ENCODE data around the gene TRIM67.

DNA sequence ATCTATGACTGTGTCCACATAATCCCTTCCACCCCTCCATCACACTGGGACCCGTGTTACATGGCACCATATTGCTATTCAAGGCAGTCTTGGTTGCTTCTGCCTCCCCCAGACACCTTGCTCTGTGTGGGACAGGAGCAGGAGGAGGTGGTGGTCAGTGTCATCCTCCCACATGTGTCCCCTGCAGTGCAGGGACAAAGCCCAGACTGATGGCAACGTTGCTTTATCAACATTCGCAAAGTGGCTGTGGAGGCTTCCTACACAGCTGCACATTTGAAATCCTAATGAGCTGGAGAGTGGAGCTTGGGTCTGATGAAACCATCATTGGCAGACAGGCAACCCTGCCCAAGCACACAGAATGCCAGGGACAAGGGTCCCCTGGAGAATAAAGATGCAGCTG, 26.2 kb downstream of the TRIM67 start:
- TF ChIP-seq ZBTB17 (CRISPR knock-in tag; IDR thresholded peaks at IDR 0.05) (no peak), EP300 (IDR thresholded peaks at IDR 0.05; ENCODE audit: low read length) (no peak), EZH2 (IDR thresholded peaks at IDR 0.05; ENCODE audit: borderline replicate concordance, low read depth, low read length) (no peak), NCOR1 (IDR thresholded peaks at IDR 0.05) (no peak), MIER1 (IDR thresholded peaks at IDR 0.05; ENCODE audit: low read depth) (no peak), POLR2A (conservative IDR thresholded peaks at IDR 0.05) (no peak), POLR2AphosphoS5 (IDR thresholded peaks at IDR 0.05; ENCODE audit: control insufficient read depth, insufficient read depth, low read depth, low read length) (no peak), CBFB (CRISPR knock-in tag; IDR thresholded peaks at IDR 0.05) (no peak), ZNF12 (CRISPR knock-in tag; IDR thresholded peaks at IDR 0.05) (no peak), ZFX (CRISPR knock-in tag; IDR thresholded peaks at IDR 0.05) (no peak), EHMT2 (IDR thresholded peaks at IDR 0.05) (no peak)
- TF ChIP-seq, protein P1, sequence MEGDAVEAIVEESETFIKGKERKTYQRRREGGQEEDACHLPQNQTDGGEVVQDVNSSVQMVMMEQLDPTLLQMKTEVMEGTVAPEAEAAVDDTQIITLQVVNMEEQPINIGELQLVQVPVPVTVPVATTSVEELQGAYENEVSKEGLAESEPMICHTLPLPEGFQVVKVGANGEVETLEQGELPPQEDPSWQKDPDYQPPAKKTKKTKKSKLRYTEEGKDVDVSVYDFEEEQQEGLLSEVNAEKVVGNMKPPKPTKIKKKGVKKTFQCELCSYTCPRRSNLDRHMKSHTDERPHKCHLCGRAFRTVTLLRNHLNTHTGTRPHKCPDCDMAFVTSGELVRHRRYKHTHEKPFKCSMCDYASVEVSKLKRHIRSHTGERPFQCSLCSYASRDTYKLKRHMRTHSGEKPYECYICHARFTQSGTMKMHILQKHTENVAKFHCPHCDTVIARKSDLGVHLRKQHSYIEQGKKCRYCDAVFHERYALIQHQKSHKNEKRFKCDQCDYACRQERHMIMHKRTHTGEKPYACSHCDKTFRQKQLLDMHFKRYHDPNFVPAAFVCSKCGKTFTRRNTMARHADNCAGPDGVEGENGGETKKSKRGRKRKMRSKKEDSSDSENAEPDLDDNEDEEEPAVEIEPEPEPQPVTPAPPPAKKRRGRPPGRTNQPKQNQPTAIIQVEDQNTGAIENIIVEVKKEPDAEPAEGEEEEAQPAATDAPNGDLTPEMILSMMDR (IDR thresholded peaks at IDR 0.05 in 2 of 3, conservative IDR thresholded peaks at IDR 0.05 in 1 of 3; ENCODE audit: insufficient read depth in 2 of 3, low read depth in 1 of 3, low read length in 3 of 3) = no peak
- TF ChIP-seq, protein P2, sequence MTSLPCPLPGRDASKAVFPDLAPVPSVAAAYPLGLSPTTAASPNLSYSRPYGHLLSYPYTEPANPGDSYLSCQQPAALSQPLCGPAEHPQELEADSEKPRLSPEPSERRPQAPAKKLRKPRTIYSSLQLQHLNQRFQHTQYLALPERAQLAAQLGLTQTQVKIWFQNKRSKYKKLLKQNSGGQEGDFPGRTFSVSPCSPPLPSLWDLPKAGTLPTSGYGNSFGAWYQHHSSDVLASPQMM (CRISPR knock-in tag; IDR thresholded peaks at IDR 0.05) = no peak
- TF ChIP-seq, protein P3, sequence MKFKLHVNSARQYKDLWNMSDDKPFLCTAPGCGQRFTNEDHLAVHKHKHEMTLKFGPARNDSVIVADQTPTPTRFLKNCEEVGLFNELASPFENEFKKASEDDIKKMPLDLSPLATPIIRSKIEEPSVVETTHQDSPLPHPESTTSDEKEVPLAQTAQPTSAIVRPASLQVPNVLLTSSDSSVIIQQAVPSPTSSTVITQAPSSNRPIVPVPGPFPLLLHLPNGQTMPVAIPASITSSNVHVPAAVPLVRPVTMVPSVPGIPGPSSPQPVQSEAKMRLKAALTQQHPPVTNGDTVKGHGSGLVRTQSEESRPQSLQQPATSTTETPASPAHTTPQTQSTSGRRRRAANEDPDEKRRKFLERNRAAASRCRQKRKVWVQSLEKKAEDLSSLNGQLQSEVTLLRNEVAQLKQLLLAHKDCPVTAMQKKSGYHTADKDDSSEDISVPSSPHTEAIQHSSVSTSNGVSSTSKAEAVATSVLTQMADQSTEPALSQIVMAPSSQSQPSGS (CRISPR knock-in tag; IDR thresholded peaks at IDR 0.05) = no peak

All from K562 (cell line).